SK-N-SH (cell line): ENCODE data around the gene KCTD14. TPM values are rescaled to one million over a fixed set of nuclear protein-coding genes. Genes with fewer than 3 reads are reported as not detected.
A peak's percentile ranks its signal among the peaks of the same experiment; 100 is the strongest.

Source experiments
- CTCF ChIA-PET: fragments of 300-600, 350-600 bp; formaldehyde crosslinking; extraction: SDS; loops from one replicate; lab custom pipeline; 2021; lab: Yijun Ruan, JAX
- POLR2A ChIA-PET: fragments of 350-600 bp; sonication (Branson Sonifier 250); formaldehyde crosslinking; extraction: SDS; loops from one replicate; lab custom pipeline; 2020; ENCODE audit warnings: antibody characterized with exemption, inconsistent platforms; lab: Yijun Ruan, JAX
- DNase-seq: peaks from one replicate; pipeline ENCODE4 v3.0.0; 2012
- H2AFZ ChIP-seq: fragments of 200-600 bp; sonication (generic); 2 replicates; pipeline ENCODE4 v1.8.1; 2016; ENCODE audit warnings: antibody characterized with exemption, mild to moderate bottlenecking, low read depth
- H3F3A ChIP-seq: fragments of 200-600 bp; sonication (generic); replicated peaks from 2 replicates; pipeline ENCODE3; 2016; ENCODE audit warnings: antibody characterized with exemption, mild to moderate bottlenecking; ENCODE audit not compliant: insufficient read depth
- H3K27ac ChIP-seq, 2 experiments: fragments of 200-500 bp in 1 of 2; fragments of 200-600 bp in 1 of 2; sonication (Bioruptor generic) in 1 of 2; sonication (generic), shearing (Covaris generic) in 1 of 2; 2 replicates each; pipeline versions ENCODE4 v1.5.1 to v1.6.1; 2014 to 2016; ENCODE audit warnings: low read depth in 2 of 2, inconsistent platforms in 1 of 2, low read length in 1 of 2, mild to moderate bottlenecking in 1 of 2, mixed read lengths in 1 of 2
- H3K27me3 ChIP-seq: fragments of 200-600 bp; sonication (generic), shearing (Covaris generic); 2 replicates; pipeline ENCODE4 v1.6.1; 2016; ENCODE audit warnings: mixed run types; ENCODE audit not compliant: insufficient read depth
- H3K36me3 ChIP-seq, 2 experiments: fragments of 200-500 bp in 1 of 2; fragments of 200-600 bp in 1 of 2; sonication (Bioruptor generic) in 1 of 2; sonication (generic) in 1 of 2; replicated peaks in 1 of 2; 2 replicates each; pipeline versions ENCODE3 to v1.5.1; 2014 to 2016; ENCODE audit warnings: low read length in 1 of 2, mild to moderate bottlenecking in 1 of 2; ENCODE audit not compliant: insufficient read depth in 2 of 2, control insufficient read depth in 1 of 2
- H3K4me1 ChIP-seq, 2 experiments: fragments of 200-500 bp in 1 of 2; fragments of 200-600 bp in 1 of 2; sonication (Bioruptor generic) in 1 of 2; sonication (generic), shearing (Covaris generic) in 1 of 2; 2 replicates each; pipeline versions ENCODE4 v1.5.1 to v1.6.1; 2014 to 2016; ENCODE audit warnings: low read depth in 1 of 2, low read length in 1 of 2, mixed run types in 1 of 2; ENCODE audit not compliant: insufficient read depth in 2 of 2, control insufficient read depth in 1 of 2
- H3K4me2 ChIP-seq: fragments of 200-600 bp; sonication (generic), shearing (Covaris generic); 2 replicates; pipeline ENCODE4 v1.6.1; 2017; ENCODE audit warnings: mixed run types
- H3K4me3 ChIP-seq, 2 experiments: fragments of 200-500 bp in 1 of 2; fragments of 200-600 bp in 1 of 2; sonication (Bioruptor generic) in 1 of 2; sonication (generic), shearing (Covaris generic) in 1 of 2; 2 replicates each; pipeline versions ENCODE4 v1.5.1 to v1.8.1; 2014 to 2016; ENCODE audit warnings: low read depth in 2 of 2, inconsistent platforms in 1 of 2, low read length in 1 of 2, mild to moderate bottlenecking in 1 of 2, mixed read lengths in 1 of 2, moderate library complexity in 1 of 2
- H3K79me2 ChIP-seq: fragments of 200-600 bp; sonication (generic); 2 replicates; pipeline ENCODE4 v1.8.1; 2017; ENCODE audit warnings: mild to moderate bottlenecking; ENCODE audit not compliant: insufficient read depth
- H3K9ac ChIP-seq: fragments of 200-600 bp; sonication (generic); 2 replicates; pipeline ENCODE4 v1.6.1; 2017; ENCODE audit warnings: mixed run types
- H3K9me2 ChIP-seq: fragments of 200-600 bp; sonication (generic); 2 replicates; pipeline ENCODE4 v1.6.1; 2017; ENCODE audit warnings: mixed run types
- H3K9me3 ChIP-seq: fragments of 200-600 bp; sonication (generic); 2 replicates; pipeline ENCODE4 v1.6.1; 2017; ENCODE audit warnings: mixed run types, mild to moderate bottlenecking, moderate library complexity
- H4K20me1 ChIP-seq: fragments of 200-600 bp; sonication (generic); 2 replicates; pipeline ENCODE4 v1.6.1; 2017; ENCODE audit warnings: mild to moderate bottlenecking, mixed run types; ENCODE audit not compliant: insufficient read depth
- CHD2 ChIP-seq: fragments of 150-350 bp; IDR thresholded peaks from 2 replicates; pipeline ENCODE4 v1.6.1; 2018; ENCODE audit warnings: low read length; ENCODE audit not compliant: partially characterized antibody
- FOSL2 ChIP-seq: IDR thresholded peaks from 2 replicates; pipeline ENCODE4 v1.4.0; 2012; ENCODE audit warnings: low read depth, mild to moderate bottlenecking, moderate library complexity, borderline replicate concordance
- FOXJ3 ChIP-seq: sonication (generic); formaldehyde crosslinking; IDR thresholded peaks from 2 replicates; pipeline ENCODE4 v1.5.1; 2020; ENCODE audit warnings: mild to moderate bottlenecking, missing genetic modification reagents
- FOXM1 ChIP-seq: IDR thresholded peaks from 2 replicates; pipeline ENCODE4 v1.4.0; 2012; ENCODE audit warnings: low read depth, mild to moderate bottlenecking
- MAX ChIP-seq: IDR thresholded peaks from 2 replicates; pipeline ENCODE4 v1.4.0; 2012; ENCODE audit warnings: low read depth
- NFIC ChIP-seq: IDR thresholded peaks from 2 replicates; pipeline ENCODE4 v1.4.0; 2012; ENCODE audit warnings: borderline replicate concordance
- RCOR1 ChIP-seq: fragments of 150-350 bp; IDR thresholded peaks from 2 replicates; pipeline ENCODE4 v1.6.1; 2017; ENCODE audit warnings: antibody characterized with exemption, low read length
- TEAD4 ChIP-seq: IDR thresholded peaks from 2 replicates; pipeline ENCODE4 v1.4.0; 2012; ENCODE audit warnings: mild to moderate bottlenecking, borderline replicate concordance; ENCODE audit not compliant: insufficient read depth
- YY1 ChIP-seq: IDR thresholded peaks from 2 replicates; pipeline ENCODE4 v1.4.0; 2012; ENCODE audit warnings: low read depth, mild to moderate bottlenecking
- WGBS: methylation state at CpG from one replicate; pipeline ENCODE4 v1.1.6; 2017; ENCODE audit warnings: low lambda C conversion rate; 5-methylcytosine and 5-hydroxymethylcytosine counted together
- polyA plus RNA-seq, 3 experiments: library from polyadenylated mRNA; depleted of rRNA; stranded (reverse); fragments of >200 nt; gene quantifications; 2 replicates each; pipeline ENCODE4 v1.2.3, GENCODE V29; 2012
- TF ChIP-seq, protein P1 (sequence below): fragments of 150-350 bp; IDR thresholded peaks from 2 replicates; pipeline ENCODE4 v1.6.1; 2017; ENCODE audit warnings: antibody characterized with exemption, low read length, low read depth, borderline replicate concordance

The KCTD14 gene
- polyA plus RNA-seq, 1 of the 3 experiments (the other 2 are of a cell fraction): 0.25 TPM

GRCh38 chr11:78039919-78040671 lies 17.0 kb upstream of the KCTD14 start (continued):
- 0 out of 2 replicates have a peak, but pooled peaks have one; percentile 55 for TF ChIP-seq RCOR1

DNA sequence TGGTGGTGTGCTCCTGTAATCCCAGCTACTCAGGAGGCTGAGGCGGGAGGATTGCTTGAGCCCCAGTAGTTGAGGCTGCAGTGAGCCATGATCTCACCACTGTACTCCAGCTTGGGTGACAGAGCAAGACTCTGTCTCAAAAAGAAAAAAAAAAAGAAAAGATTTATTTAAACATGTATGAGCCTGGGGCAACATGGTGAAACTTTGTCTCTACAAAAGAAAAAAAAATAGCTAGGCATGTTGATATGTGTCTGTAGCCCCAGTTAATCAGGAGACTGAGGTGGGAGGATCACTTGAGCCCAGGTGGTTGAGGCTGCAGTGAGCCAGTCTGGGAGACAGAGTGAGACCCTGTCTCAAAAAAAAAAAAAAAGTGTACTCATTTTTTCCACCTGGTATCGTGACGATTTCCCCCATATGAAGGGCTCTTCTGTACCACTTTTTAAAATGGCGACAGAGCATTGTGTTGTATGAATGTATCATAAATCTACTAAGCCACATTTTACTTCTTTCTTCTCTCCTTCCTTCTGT lies 16.4 kb upstream of the KCTD14 start:
- Histone ChIP-seq H3K4me3 (0 out of 4 replicates have a peak overlapping the region, but pooled peaks of 1 of the 2 experiments have one; percentile 54), H3K27me3 (no peaks in the 10 kb centered on the region), H4K20me1 (no peaks in the 10 kb centered on the region), H3K4me2 (peak overlapping the region; percentile 87), H3K27ac (peak overlapping the region; percentile 92 to 100), H3K9me3 (no peaks in the 10 kb centered on the region), H3K36me3 (no peaks in the 10 kb centered on the region), H3F3A (peaks cover 23% of the 10 kb centered on the region), H3K79me2 (peaks cover 9% of the 10 kb centered on the region; the same call in 1 of the 2 replicates), H2AFZ (peak overlapping the region; percentile 98), H3K9me2 (no peaks in the 10 kb centered on the region), H3K9ac (peak overlapping the region; percentile 96; the same call in 1 of the 2 replicates), H3K4me1 (peaks cover 27 to 31% of the 10 kb centered on the region in 2 experiments; a peak in 3 of 4 replicates)
- TF ChIP-seq MAX (no peak), TEAD4 (no peak), FOXJ3 (no peak), NFIC (no peak), FOSL2 (no peak), YY1 (no peak), CHD2 (no peak)
- TF ChIP-seq, protein P1, sequence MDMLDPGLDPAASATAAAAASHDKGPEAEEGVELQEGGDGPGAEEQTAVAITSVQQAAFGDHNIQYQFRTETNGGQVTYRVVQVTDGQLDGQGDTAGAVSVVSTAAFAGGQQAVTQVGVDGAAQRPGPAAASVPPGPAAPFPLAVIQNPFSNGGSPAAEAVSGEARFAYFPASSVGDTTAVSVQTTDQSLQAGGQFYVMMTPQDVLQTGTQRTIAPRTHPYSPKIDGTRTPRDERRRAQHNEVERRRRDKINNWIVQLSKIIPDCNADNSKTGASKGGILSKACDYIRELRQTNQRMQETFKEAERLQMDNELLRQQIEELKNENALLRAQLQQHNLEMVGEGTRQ: no peak
- ChIA-PET CTCF (interaction anchor here (1.0 to 1.5 kb wide), 2 partner anchors 9 to 264 kb away, joined by 3 to 4 read pairs; no protein-coding TSS in a partner anchor), POLR2A (interaction anchor here (1.2 to 1.9 kb wide), 2 partner anchors 9 to 45 kb away, joined by 4 to 9 read pairs; partner anchors contain the start of gene INTS4)
- no peak for DNase-seq
- WGBS: 87% methylated on average over 4 of the region's 4 CpGs

DNA sequence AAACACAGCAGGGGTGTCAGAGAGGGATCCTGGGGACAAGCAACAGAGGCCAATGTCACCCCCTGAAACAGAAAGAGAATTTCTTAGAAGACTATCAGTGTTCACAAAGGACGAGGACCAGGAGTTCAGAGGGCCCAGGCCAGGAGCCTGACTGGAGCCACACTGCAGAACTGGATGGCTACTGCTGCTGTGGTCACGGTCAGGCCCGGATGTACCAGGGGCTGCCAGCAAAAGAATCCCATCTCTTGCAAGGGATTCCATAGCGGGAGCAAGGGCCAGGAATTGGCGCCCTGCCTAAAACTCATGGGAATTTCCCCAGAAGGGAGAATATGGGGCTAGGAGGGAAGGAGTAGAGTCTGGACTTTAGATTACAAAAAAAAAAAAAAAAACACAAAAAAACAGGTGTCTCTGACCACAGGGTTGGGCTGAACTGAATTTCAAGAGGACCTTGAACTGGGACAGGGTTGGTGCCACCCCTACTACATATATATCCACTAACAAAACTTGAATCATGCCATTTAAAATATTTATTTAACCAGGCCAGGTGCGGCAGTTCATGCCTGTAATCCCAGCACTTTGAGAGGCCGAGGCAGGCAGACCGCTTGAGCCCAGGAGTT lies 15.7 kb upstream of the KCTD14 start:
- CTCF ChIA-PET: interaction anchor here (1.5 kb wide), 1 partner anchor 9 kb away, joined by 3 read pairs; no protein-coding TSS in a partner anchor
- no peak overlapping the region for H3K9ac ChIP-seq
- TF ChIP-seq FOXM1 (no peak), NFIC (peak; percentile 62)
- H3K27me3 ChIP-seq: no peaks in the 10 kb centered on the region
- H3K9me3 ChIP-seq: no peaks in the 10 kb centered on the region
- H3K4me3 ChIP-seq: no peak overlapping the region
- DNase-seq: no peak
- H3K27ac ChIP-seq: peak overlapping the region; percentile 18 to 100; a peak in 3 of 4 replicates
- no peaks in the 10 kb centered on the region for H4K20me1 ChIP-seq
- no peaks in the 10 kb centered on the region for H3K36me3 ChIP-seq
- peaks cover 9% of the 10 kb centered on the region; the same call in 1 of the 2 replicates for H3K79me2 ChIP-seq
- H2AFZ ChIP-seq: peak overlapping the region; percentile 98; the same call in 1 of the 2 replicates
- peaks cover 23% of the 10 kb centered on the region for H3F3A ChIP-seq
- peaks cover 27 to 31% of the 10 kb centered on the region in 2 experiments; a peak in 3 of 4 replicates for H3K4me1 ChIP-seq
- no peaks in the 10 kb centered on the region for H3K9me2 ChIP-seq
- POLR2A ChIA-PET: no interaction called here
- 64% methylated on average over 8 of the region's 8 CpGs for WGBS
- H3K4me2 ChIP-seq: no peak overlapping the region
